Measurements from ENCODE around the gene ATXN1. TPM values are rescaled to one million over a fixed set of nuclear protein-coding genes. Genes with fewer than 3 reads are reported as not detected.

ATXN1 gene
- total RNA-seq, 1 donor from 2014 or later = 71.2 TPM

GRCh38 chr6:16257999-16258708 is 503.1 kb downstream of the ATXN1 start:
- ATAC-seq = peak; percentile 19
- Histone ChIP-seq H3K27ac (no peak overlapping the region), H3K9me3 (no peaks in the 10 kb centered on the region), H3K4me3 (no peak overlapping the region), H3K36me3 (no peaks in the 10 kb centered on the region), H3K4me1 (peaks cover 2% of the 10 kb centered on the region), H3K27me3 (no peaks in the 10 kb centered on the region)
- no peak for DNase-seq
- intact Hi-C loops (cut with DNase I) = no loop called here
- no peak for TF ChIP-seq CTCF (IDR thresholded peaks at IDR 0.05)

- no peak overlapping the region for H3K27ac ChIP-seq
- no peaks in the 10 kb centered on the region for H3K27me3 ChIP-seq
- no peak for ATAC-seq
- no peak overlapping the region for H3K4me3 ChIP-seq
- no peak for TF ChIP-seq CTCF (IDR thresholded peaks at IDR 0.05)
- H3K9me3 ChIP-seq = no peaks in the 10 kb centered on the region
- intact Hi-C loops (cut with DNase I) = no loop called here
- H3K4me1 ChIP-seq = peaks cover 2% of the 10 kb centered on the region
- H3K36me3 ChIP-seq = no peaks in the 10 kb centered on the region
- DNase-seq = no peak
These were observed 504.5 kb downstream of the ATXN1 start for GRCh38 chr6:16256781-16257180.

GRCh38 chr6:16254535-16254934 is 506.7 kb downstream of the ATXN1 start:
- Histone ChIP-seq H3K27ac (no peak overlapping the region), H3K27me3 (no peaks in the 10 kb centered on the region), H3K36me3 (peaks cover 11% of the 10 kb centered on the region), H3K9me3 (no peaks in the 10 kb centered on the region), H3K4me3 (no peak overlapping the region), H3K4me1 (no peaks in the 10 kb centered on the region)
- intact Hi-C loops (cut with DNase I) = no loop called here
- ATAC-seq (no peak), DNase-seq (no peak)
- no peak for TF ChIP-seq CTCF (IDR thresholded peaks at IDR 0.05)

GRCh38 chr6:16253399-16254144 is 507.7 kb downstream of the ATXN1 start:
- DNase-seq = no peak
- no peaks in the 10 kb centered on the region for H3K4me1 ChIP-seq
- no peaks in the 10 kb centered on the region for H3K27me3 ChIP-seq
- no peak overlapping the region for H3K4me3 ChIP-seq
- ATAC-seq = no peak
- intact Hi-C loops (cut with DNase I) = no loop called here
- peaks cover 11% of the 10 kb centered on the region for H3K36me3 ChIP-seq
- H3K27ac ChIP-seq = no peak overlapping the region
- H3K9me3 ChIP-seq = no peaks in the 10 kb centered on the region
- TF ChIP-seq CTCF (IDR thresholded peaks at IDR 0.05) = no peak

GRCh38 chr6:16252686-16253299 is 508.5 kb downstream of the ATXN1 start:
- Histone ChIP-seq H3K4me3 (no peak overlapping the region), H3K27me3 (no peaks in the 10 kb centered on the region), H3K4me1 (no peaks in the 10 kb centered on the region), H3K9me3 (no peaks in the 10 kb centered on the region), H3K36me3 (peaks cover 11% of the 10 kb centered on the region), H3K27ac (no peak overlapping the region)
- intact Hi-C loops (cut with DNase I) = no loop called here
- no peak for TF ChIP-seq CTCF (IDR thresholded peaks at IDR 0.05)
- ATAC-seq = no peak
- no peak for DNase-seq

Measured in upper lobe of right lung (tissue), 1 donor.